Tibial nerve (tissue), 4 donors: ENCODE data around the gene NFIA. TPM values are rescaled to one million over a fixed set of nuclear protein-coding genes. Genes with fewer than 3 reads are reported as not detected.

Source experiments
- DNase-seq, 2 donors: peaks; one replicate each; pipeline ENCODE4 v3.0.0-alpha.2; 2019; ENCODE audit warnings: low spot score in 2 of 2
- H3K27ac ChIP-seq, 4 donors: fragments of 200-600 bp; sonication (generic) in 3 of 4; one replicate each; pipeline ENCODE4 v1.5.1; 2017 to 2019; ENCODE audit warnings: mild to moderate bottlenecking in 1 of 4
- H3K27me3 ChIP-seq, 2 donors: fragments of 200-600 bp; sonication (generic) in 1 of 2; one replicate each; pipeline versions ENCODE4 v1.5.1 to v1.6.0; 2017 to 2019
- H3K36me3 ChIP-seq, 3 donors: fragments of 200-600 bp; sonication (generic); one replicate each; pipeline ENCODE4 v1.5.1; 2018 to 2019
- H3K4me1 ChIP-seq, 4 donors: fragments of 200-600 bp; sonication (generic) in 3 of 4; one replicate each; pipeline ENCODE4 v1.5.1; 2017 to 2019
- H3K4me3 ChIP-seq, 4 donors: fragments of 200-600 bp; sonication (generic) in 3 of 4; one replicate each; pipeline ENCODE4 v1.5.1; 2017 to 2019; ENCODE audit warnings: mild to moderate bottlenecking in 1 of 4, moderate library complexity in 1 of 4
- H3K9me3 ChIP-seq, 4 donors: fragments of 200-600 bp; sonication (generic) in 3 of 4; one replicate each; pipeline ENCODE4 v1.5.1; 2017 to 2019
- EP300 ChIP-seq, 2 donors: sonication (generic); formaldehyde crosslinking; IDR thresholded peaks; one replicate each; pipeline ENCODE4 v1.6.1; 2017; ENCODE audit warnings: antibody characterized with exemption in 2 of 2, mild to moderate bottlenecking in 1 of 2
- POLR2A ChIP-seq, 2 donors: fragments of 450-650 bp; IDR thresholded peaks; one replicate each; pipeline ENCODE4 v1.6.1; 2017; ENCODE audit warnings: antibody characterized with exemption in 2 of 2, mild to moderate bottlenecking in 2 of 2, moderate library complexity in 2 of 2
- WGBS, 2 donors: methylation state at CpG; one replicate each; pipeline ENCODE4 v1.1.5; 2018; 5-methylcytosine and 5-hydroxymethylcytosine counted together
- total RNA-seq, 4 donors: library from RNA; depleted of rRNA; stranded (reverse); fragments of >200 nt; gene quantifications; one replicate each; pipeline ENCODE4 v1.1.0, GENCODE V29; 2016
- TF ChIP-seq, protein P1 (sequence below), 5 experiments: fragments of 200-600 bp in 3 of 5; fragments of 450-650 bp in 2 of 5; sonication (generic) in 3 of 5; IDR thresholded peaks; one replicate each; pipeline ENCODE4 v1.5.1; 2016 to 2019; ENCODE audit warnings: antibody characterized with exemption in 5 of 5, mild to moderate bottlenecking in 3 of 5, moderate library complexity in 2 of 5

The NFIA gene
- total RNA-seq, 4 donors from 2014 or later = 71.2 to 81.4 (median 75.7) TPM

DNA sequence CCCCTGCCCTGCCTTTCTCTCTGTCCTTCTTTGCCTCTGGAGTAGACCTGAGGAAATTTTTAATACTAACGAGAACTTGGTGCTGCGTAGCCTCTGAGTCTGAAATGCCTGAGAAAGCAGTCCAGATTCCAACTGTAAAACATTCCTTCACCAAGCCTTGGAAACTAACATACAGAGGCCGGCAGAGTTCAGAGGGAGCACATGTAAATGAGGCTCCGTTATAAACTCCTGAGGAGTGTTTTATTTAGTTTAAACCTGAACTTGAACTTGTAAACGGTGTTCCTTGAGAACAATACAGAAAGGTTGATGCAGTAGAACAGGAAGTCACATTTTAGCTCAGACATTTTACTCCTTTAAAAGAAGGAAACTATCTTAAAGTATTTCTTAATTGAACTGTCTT is 361.9 kb downstream of the NFIA start:
- Histone ChIP-seq H3K9me3 (no peaks in the 10 kb centered on the region), H3K27me3 (no peaks in the 10 kb centered on the region), H3K27ac (peak overlapping the region in 1 of 4 donors; percentile 35), H3K4me3 (no peak overlapping the region), H3K36me3 (no peaks in the 10 kb centered on the region), H3K4me1 (peaks cover 0 to 96% (median 23%) of the 10 kb centered on the region in 4 donors)
- no peak for DNase-seq
- no peak for TF ChIP-seq POLR2A (IDR thresholded peaks at IDR 0.05)
- 31 to 34% methylated on average over 5 of the region's 5 CpGs for WGBS, 2 donors

DNA sequence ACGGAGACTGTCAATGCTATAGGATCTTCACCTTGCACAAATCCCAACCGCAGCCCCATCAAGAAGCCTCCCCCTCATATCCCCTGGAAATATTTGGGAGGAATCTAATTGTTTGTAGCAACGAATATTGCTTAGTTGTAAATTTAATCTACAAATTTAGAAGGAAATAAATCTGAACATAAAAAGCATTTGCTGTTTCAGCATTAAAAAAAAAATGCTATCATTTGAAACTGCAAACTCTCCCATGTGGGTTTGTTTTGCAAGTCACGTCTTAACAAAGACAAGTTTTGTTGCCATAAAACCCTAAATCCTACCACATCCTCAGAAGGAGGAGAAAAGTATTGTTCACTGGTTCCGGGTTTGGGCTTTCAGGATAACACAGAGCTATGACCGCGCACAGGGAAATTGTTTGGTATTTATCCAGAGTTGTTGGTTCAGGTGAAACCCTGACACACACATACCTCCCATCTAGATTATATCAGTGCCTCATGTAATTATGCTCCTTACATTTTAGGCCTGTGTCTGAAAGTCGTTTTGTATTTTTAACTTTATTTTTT is 363.0 kb downstream of the NFIA start:
- no peak for DNase-seq
- no peaks in the 10 kb centered on the region for H3K9me3 ChIP-seq
- H3K4me1 ChIP-seq = peaks cover 0 to 98% (median 34%) of the 10 kb centered on the region in 4 donors
- TF ChIP-seq, protein P1, sequence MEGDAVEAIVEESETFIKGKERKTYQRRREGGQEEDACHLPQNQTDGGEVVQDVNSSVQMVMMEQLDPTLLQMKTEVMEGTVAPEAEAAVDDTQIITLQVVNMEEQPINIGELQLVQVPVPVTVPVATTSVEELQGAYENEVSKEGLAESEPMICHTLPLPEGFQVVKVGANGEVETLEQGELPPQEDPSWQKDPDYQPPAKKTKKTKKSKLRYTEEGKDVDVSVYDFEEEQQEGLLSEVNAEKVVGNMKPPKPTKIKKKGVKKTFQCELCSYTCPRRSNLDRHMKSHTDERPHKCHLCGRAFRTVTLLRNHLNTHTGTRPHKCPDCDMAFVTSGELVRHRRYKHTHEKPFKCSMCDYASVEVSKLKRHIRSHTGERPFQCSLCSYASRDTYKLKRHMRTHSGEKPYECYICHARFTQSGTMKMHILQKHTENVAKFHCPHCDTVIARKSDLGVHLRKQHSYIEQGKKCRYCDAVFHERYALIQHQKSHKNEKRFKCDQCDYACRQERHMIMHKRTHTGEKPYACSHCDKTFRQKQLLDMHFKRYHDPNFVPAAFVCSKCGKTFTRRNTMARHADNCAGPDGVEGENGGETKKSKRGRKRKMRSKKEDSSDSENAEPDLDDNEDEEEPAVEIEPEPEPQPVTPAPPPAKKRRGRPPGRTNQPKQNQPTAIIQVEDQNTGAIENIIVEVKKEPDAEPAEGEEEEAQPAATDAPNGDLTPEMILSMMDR (IDR thresholded peaks at IDR 0.05) = no peak
- TF ChIP-seq EP300 (IDR thresholded peaks at IDR 0.05) (no peak), POLR2A (IDR thresholded peaks at IDR 0.05) (no peak)
- H3K27ac ChIP-seq = peak overlapping the region in 1 of 4 donors; percentile 22
- H3K4me3 ChIP-seq = no peak overlapping the region
- WGBS, 2 donors = 46 to 48% methylated on average over 8 of the region's 8 CpGs
- no peaks in the 10 kb centered on the region for H3K36me3 ChIP-seq
- H3K27me3 ChIP-seq = no peaks in the 10 kb centered on the region

DNA sequence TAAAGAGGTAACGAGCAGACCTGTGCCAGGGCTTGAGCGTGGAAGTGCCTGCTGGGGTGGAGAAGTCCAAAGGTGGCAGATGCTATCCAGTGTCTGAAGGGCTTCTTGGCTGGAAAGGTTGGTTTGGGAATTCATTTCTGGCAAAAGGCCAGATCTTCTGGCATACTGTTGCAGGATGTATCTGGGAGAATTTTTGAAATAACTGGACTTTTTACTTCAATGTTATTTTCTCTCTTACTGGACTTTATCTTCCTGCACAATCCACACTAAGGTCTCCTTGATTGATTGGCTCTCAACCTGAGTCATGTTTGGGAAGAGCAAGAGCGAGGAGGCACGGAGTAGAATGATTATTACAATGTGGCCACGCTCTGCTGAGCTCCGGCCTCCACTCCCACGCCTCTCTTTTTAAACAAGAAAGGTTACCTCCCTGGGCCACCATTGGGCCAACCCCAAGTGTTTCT is 364.2 kb downstream of the NFIA start:
- TF ChIP-seq, protein P1 (IDR thresholded peaks at IDR 0.05) = no peak
- TF ChIP-seq EP300 (IDR thresholded peaks at IDR 0.05) (no peak), POLR2A (IDR thresholded peaks at IDR 0.05) (no peak)
- Histone ChIP-seq H3K4me3 (no peak overlapping the region), H3K36me3 (no peaks in the 10 kb centered on the region), H3K27me3 (no peaks in the 10 kb centered on the region), H3K27ac (peak overlapping the region in 2 of 4 donors; percentile 75 to 80), H3K9me3 (no peaks in the 10 kb centered on the region), H3K4me1 (peaks cover 0 to 99% (median 44%) of the 10 kb centered on the region in 4 donors)
- no peak for DNase-seq
- WGBS, 2 donors = 73 to 77% methylated on average over 7 of the region's 7 CpGs

DNA sequence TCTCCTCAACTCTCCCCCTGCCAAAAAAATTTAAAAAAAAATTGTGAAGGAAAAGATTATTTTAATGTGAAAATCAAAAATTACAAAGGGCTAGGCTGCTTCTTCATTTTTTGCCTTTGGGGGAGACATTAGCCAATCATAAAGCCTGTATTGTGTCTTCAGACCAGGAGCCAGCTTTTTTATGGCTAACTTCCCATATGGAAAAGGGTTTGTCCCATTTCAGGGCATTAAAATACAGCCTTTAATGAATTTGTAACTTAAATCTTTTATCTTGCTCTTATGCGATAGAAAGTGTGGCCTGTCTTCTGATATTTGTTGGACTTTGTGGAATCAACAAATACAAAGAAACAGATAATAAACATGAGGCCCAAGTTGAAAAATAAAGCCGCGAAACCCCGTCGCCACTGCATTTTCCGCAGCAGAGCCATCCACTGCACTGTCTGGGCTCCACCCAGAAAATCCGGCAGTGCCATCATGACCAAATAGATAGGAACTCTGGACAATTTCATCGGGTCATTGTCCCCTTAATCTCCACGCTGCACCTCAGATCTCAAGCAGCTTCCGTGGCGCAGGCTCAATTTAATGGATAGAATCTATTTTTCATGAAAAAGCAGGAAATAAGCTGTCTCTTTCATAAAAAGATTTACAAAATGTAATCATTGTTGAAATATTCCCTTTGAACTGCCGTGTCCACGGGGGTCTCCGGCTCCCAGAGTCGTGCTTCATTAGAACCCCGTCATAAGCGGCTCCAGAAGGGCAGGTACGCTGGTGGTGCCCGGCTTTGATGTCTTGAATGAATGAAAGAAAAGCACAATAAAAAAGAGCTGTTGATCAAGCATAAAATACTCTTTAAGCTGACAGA is 365.0 kb downstream of the NFIA start:
- Histone ChIP-seq H3K9me3 (no peaks in the 10 kb centered on the region), H3K4me1 (peaks cover 0 to 99% (median 48%) of the 10 kb centered on the region in 4 donors), H3K4me3 (no peak overlapping the region), H3K27ac (peak overlapping the region in 2 of 4 donors; percentile 75 to 80), H3K27me3 (no peaks in the 10 kb centered on the region), H3K36me3 (no peaks in the 10 kb centered on the region)
- TF ChIP-seq, protein P1 (IDR thresholded peaks at IDR 0.05) = no peak
- TF ChIP-seq POLR2A (IDR thresholded peaks at IDR 0.05) = no peak
- TF ChIP-seq EP300 (IDR thresholded peaks at IDR 0.05) = no peak
- no peak for DNase-seq
- 70 to 74% methylated on average over 19 of the region's 19 CpGs for WGBS, 2 donors

DNA sequence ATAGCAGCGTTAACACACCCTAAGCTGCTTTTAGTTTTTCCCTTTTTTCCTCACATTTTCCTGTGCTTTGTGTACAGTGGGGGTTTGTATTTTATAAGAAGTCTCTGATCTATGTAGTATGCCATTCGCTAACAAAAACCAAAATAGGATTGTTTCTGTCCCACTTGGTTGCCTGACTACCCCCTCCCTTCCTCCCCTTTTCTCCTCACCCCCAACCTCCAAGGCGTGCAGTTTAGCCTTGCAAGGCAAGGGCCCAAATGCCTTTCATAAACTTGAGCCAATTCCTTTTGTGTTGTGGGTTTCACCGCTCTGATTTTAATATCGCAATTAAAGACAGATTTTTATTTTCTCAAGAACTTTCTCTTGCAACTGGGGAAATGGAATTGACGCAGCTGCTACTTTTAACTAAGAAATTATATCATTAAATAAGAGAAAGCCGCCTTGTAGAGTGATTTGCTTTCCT is 365.6 kb downstream of the NFIA start:
- Histone ChIP-seq H3K27me3 (no peaks in the 10 kb centered on the region), H3K27ac (peak overlapping the region; percentile 45 to 80 (median 68)), H3K9me3 (no peaks in the 10 kb centered on the region), H3K4me3 (no peak overlapping the region), H3K4me1 (peaks cover 0 to 99% (median 52%) of the 10 kb centered on the region in 4 donors), H3K36me3 (no peaks in the 10 kb centered on the region)
- no peak for TF ChIP-seq EP300 (IDR thresholded peaks at IDR 0.05)
- TF ChIP-seq POLR2A (IDR thresholded peaks at IDR 0.05) = no peak
- TF ChIP-seq, protein P1 (IDR thresholded peaks at IDR 0.05) = no peak
- WGBS, 2 donors = 54 to 59% methylated on average over 7 of the region's 7 CpGs
- no peak for DNase-seq
